ENCODE measurements around the gene KCNK17. TPM values are rescaled to one million over a fixed set of nuclear protein-coding genes. Genes with fewer than 3 reads are reported as not detected.
A peak's percentile ranks its signal among the peaks of the same experiment; 100 is the strongest.

KCNK17 gene
- total and polyA plus RNA-seq, 2 of the 8 experiments (the other 6 are each of a cell fraction or from before 2014, with no cell fraction given), result 2.9 to 3.4 TPM

- H3K56ac ChIP-seq (replicated peaks; ENCODE audit: insufficient read length, low read depth, low read length), result no peak overlapping the region
- peak overlapping the region; percentile 87; the same call in 1 of the 2 replicates for H2BK12ac ChIP-seq (ENCODE audit: low read depth, low read length)
- no peaks in the 10 kb centered on the region for H3K27me3 ChIP-seq (replicated peaks in 1 of 4; ENCODE audit: control insufficient read depth in 3 of 4, extremely low read depth in 1 of 4, insufficient read depth in 3 of 4, low read length in 3 of 4)
- peak overlapping the region; percentile 7 for H4K5ac ChIP-seq (ENCODE audit: insufficient read length, low read depth, low read length)
- H3K4ac ChIP-seq (replicated peaks; ENCODE audit: insufficient read length, low read depth, low read length), result peak overlapping the region; percentile 36
- TF ChIP-seq, protein P1, sequence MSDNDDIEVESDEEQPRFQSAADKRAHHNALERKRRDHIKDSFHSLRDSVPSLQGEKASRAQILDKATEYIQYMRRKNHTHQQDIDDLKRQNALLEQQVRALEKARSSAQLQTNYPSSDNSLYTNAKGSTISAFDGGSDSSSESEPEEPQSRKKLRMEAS (IDR thresholded peaks at IDR 0.05), result peak; percentile 60; the same call in 1 of the 2 replicates
- TF ChIP-seq, protein P2, sequence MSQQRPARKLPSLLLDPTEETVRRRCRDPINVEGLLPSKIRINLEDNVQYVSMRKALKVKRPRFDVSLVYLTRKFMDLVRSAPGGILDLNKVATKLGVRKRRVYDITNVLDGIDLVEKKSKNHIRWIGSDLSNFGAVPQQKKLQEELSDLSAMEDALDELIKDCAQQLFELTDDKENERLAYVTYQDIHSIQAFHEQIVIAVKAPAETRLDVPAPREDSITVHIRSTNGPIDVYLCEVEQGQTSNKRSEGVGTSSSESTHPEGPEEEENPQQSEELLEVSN (IDR thresholded peaks at IDR 0.05), result 0 out of 2 replicates have a peak, but pooled peaks have one; percentile 18
- no peak for TF ChIP-seq TAF7 (optimal IDR thresholded peaks at IDR 0.05; ENCODE audit: borderline replicate concordance, low read depth, low read length)
- peak overlapping the region; percentile 76; the same call in 1 of the 2 replicates for H3K18ac ChIP-seq (ENCODE audit: extremely low read depth, low read length)
- CTCF ChIA-PET (ENCODE audit: partially characterized antibody), result interaction anchor here (0.8 to 47.4 kb wide), 4 partner anchors 11 to 58 kb away, joined by 3 to 1738 read pairs (median 20); partner anchors contain the start of gene KCNK5
- H3K27ac ChIP-seq (ENCODE audit: low read depth, low read length), result no peak overlapping the region
- no peak overlapping the region for H3K4me3 ChIP-seq (ENCODE audit: extremely low read depth in 1 of 4, insufficient read depth in 2 of 4, low read depth in 3 of 4, low read length in 4 of 4)
- no peaks in the 10 kb centered on the region for H4K20me1 ChIP-seq (replicated peaks in 1 of 2; ENCODE audit: control insufficient read depth in 1 of 2, insufficient read depth in 2 of 2, low read length in 2 of 2)
- POLR2A ChIA-PET (ENCODE audit: partially characterized antibody), result interaction anchor here (0.7 to 1.2 kb wide), 3 partner anchors 29 to 132 kb away, joined by 3 read pairs; no protein-coding TSS in a partner anchor
- H2AK5ac ChIP-seq (ENCODE audit: low read depth, low read length), result no peak overlapping the region; the same call in 1 of the 2 replicates
- H3K9me3 ChIP-seq (ENCODE audit: insufficient read depth in 2 of 2, low read depth in 1 of 2, low read length in 1 of 2), result no peaks in the 10 kb centered on the region
- WGBS, 2 experiments (ENCODE audit: extremely low coverage in 1 of 2, insufficient coverage in 1 of 2, insufficient read length in 1 of 2, insufficient replicate concordance in 2 of 2, low coverage in 1 of 2, low lambda C conversion rate in 2 of 2, missing lambda C conversion rate in 1 of 2), result 38% methylated on average over 6 of the region's 6 CpGs; no CpG with 5 or more reads in 1 of the 2 experiments
- no peak for FAIRE-seq
- H2AFZ ChIP-seq (ENCODE audit: low read length), result no peak overlapping the region
- no peaks in the 10 kb centered on the region for H3K79me1 ChIP-seq (ENCODE audit: low read depth, low read length)
- no peak overlapping the region for H3K9ac ChIP-seq (replicated peaks in 1 of 4; ENCODE audit: extremely low read depth in 1 of 4, low read depth in 3 of 4, low read length in 3 of 4)
- peak overlapping the region; percentile 60; the same call in 1 of the 2 replicates for H2BK5ac ChIP-seq (ENCODE audit: low read depth, low read length)
- peaks cover 12 to 21% (median 16%) of the 10 kb centered on the region in 4 experiments for H3K4me1 ChIP-seq (replicated peaks in 1 of 4; ENCODE audit: control insufficient read depth in 3 of 4, insufficient read depth in 4 of 4, low read length in 3 of 4)
- no peaks in the 10 kb centered on the region for H3K79me2 ChIP-seq (ENCODE audit: control insufficient read depth in 1 of 2, insufficient read depth in 2 of 2, low read length in 2 of 2)
- peak; percentile 17 to 64 for DNase-seq (ENCODE audit: low read depth in 1 of 2, low spot score in 2 of 2)
- H2BK20ac ChIP-seq (ENCODE audit: low read length), result peak overlapping the region; percentile 99
- no peaks in the 10 kb centered on the region for H3K36me3 ChIP-seq (ENCODE audit: control insufficient read depth in 2 of 4, insufficient read depth in 4 of 4, low read length in 3 of 4)
- no peaks in the 10 kb centered on the region; the same call in 1 of the 2 replicates for H3K23me2 ChIP-seq (ENCODE audit: low read depth, low read length)
- peak overlapping the region; percentile 69 for H4K91ac ChIP-seq (replicated peaks; ENCODE audit: insufficient read length, low read length)
- H2BK120ac ChIP-seq (replicated peaks; ENCODE audit: low read depth, low read length), result peak overlapping the region; percentile 80
- no peak overlapping the region for H3K14ac ChIP-seq (ENCODE audit: insufficient read length)
- no peak overlapping the region for H3K23ac ChIP-seq (ENCODE audit: insufficient read length)
- peak overlapping the region; percentile 1 to 6; a peak in 1 of 4 replicates for H3K4me2 ChIP-seq (ENCODE audit: insufficient read depth in 1 of 2, low read depth in 2 of 2, low read length in 2 of 2)
- H4K8ac ChIP-seq (ENCODE audit: extremely low read depth, insufficient read depth, low read length), result no peak overlapping the region; the same call in 1 of the 2 replicates
- no peak overlapping the region for H2BK15ac ChIP-seq (ENCODE audit: low read length)
These were observed 40.8 kb downstream of the KCNK17 start for GRCh38 chr6:39273406-39273821.

Data from H1 (cell line).